Activated naive CD4-positive, alpha-beta T cell treated with Interleukin-2 at 50 U/mL for 16 hours (primary cell): ENCODE measurements around the gene GPR137.
"Not testable (repeated sequence)": the region's sequence is repeated elsewhere in the genome, so short reads cannot be mapped to it uniquely, and the experiment has no call there.

Source experiments
- DNase-seq: peaks from one replicate; pipeline ENCODE4 v3.0.0-alpha.2; 2020

GPR137 gene

GRCh38 chr11:64284962-64285884 lies at the start of gene GPR137:
GPR137 (plus strand) TSS chr11:64285848; CDS start chr11:64286525, 677 bp downstream.
- DNase-seq, result peak; percentile 91

- DNase-seq, result no peak
Observed at GRCh38 chr11:64237484-64237951, 48.1 kb upstream of the GPR137 start.

GRCh38 chr11:64238076-64238475 lies 47.6 kb upstream of the GPR137 start:
- DNase-seq, result no peak

DNA sequence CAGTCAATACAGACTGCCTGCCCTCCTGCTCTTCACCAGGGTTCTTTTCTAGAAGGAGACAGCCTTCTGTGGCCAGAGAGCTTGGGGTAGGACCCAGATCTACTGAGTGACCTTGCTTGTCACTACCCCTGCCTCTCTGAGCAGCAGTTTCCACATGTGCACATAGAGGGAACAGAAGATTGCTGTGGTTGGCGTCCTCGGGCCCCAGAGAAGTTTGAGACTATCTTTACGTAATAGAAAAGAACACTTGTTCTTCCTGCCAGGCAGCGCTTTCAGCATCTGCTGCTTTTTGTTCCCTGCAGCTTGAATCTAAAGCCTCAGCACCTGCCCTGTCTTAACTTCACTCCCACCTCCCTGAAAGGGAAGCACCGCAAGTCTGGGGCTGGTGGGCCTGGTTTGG lies 46.6 kb upstream of the GPR137 start:
- no peak for DNase-seq

- DNase-seq, result no peak
Observed at GRCh38 chr11:64239662-64240434, 45.8 kb upstream of the GPR137 start.

DNA sequence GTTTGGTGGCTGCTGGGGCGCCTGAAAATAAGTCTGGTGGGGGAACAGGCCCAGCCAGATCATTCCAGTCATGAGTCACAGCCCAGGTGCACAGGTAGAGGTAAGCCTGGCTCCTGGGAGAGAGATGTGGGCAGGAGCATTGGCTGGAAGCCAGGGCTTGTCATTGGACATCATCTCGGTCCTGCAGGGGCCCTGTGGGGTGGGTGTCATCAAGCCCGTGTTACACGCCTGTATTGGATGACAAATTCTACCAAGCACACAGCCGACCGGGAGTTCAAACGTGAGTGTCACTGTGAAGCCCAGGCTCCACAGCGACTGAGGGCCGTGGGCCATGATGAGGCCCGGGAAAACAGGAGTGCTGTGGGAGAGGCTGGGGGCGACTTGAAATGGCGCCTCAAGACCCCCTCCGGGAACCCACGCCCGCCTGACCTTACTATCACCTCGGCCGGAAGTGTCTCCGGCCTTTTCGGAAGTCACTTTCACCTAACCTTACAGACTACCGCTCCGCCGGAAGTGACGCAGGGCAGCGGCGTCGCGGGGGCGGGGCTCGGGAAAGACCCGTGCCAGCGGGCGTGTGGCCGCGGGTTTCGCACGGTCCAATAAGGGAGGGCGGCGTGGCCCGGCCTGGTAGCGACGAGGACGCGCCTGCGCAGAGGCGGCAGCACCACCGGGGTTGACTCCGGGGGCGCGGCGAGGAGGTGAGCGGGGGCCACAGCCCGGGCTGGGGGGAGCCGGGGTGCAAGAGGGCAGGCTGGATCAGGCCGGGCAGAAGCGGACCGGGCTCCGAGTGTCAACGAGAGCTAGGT lies 45.0 kb upstream of the GPR137 start, which contains the start of gene FKBP2:
TSS of gene FKBP2 (plus strand) at position 661 of the 806 bp plus-strand sequence. CDS start 1,293 bp downstream, outside the sequence.
- DNase-seq, result peak; percentile 98

GRCh38 chr11:64241241-64241490 lies 44.5 kb upstream of the GPR137 start:
- DNase-seq, result peak; percentile 100

GRCh38 chr11:64241491-64242374 lies 43.9 kb upstream of the GPR137 start:
- peak; percentile 17 for DNase-seq

GRCh38 chr11:64243236-64243854 lies 42.3 kb upstream of the GPR137 start:
- no peak for DNase-seq

GRCh38 chr11:64244107-64244506 lies 41.5 kb upstream of the GPR137 start:
- DNase-seq, result no peak

DNA sequence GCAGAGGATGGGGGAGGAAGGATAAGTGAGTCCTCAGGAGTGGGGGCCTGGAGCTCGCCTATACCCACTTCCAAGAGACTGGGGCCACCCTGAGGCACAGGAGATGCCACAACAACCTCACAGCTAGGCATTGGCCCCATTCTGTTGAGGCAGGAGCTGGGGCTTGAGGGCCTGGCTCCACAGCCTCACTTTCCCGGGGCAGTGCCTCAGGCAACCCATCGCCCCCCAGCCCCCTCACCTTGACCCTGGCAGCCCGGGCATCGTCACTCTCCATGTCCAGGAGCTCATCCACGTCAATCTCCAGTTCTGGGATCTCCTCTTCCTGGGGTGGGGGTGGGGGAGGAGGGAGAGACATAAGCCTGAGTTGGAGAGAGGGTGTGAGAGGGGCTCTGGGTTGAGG lies 40.7 kb upstream of the GPR137 start:
- no peak for DNase-seq

- no peak for DNase-seq
Observed at GRCh38 chr11:64245401-64245796, 40.2 kb upstream of the GPR137 start.

DNA sequence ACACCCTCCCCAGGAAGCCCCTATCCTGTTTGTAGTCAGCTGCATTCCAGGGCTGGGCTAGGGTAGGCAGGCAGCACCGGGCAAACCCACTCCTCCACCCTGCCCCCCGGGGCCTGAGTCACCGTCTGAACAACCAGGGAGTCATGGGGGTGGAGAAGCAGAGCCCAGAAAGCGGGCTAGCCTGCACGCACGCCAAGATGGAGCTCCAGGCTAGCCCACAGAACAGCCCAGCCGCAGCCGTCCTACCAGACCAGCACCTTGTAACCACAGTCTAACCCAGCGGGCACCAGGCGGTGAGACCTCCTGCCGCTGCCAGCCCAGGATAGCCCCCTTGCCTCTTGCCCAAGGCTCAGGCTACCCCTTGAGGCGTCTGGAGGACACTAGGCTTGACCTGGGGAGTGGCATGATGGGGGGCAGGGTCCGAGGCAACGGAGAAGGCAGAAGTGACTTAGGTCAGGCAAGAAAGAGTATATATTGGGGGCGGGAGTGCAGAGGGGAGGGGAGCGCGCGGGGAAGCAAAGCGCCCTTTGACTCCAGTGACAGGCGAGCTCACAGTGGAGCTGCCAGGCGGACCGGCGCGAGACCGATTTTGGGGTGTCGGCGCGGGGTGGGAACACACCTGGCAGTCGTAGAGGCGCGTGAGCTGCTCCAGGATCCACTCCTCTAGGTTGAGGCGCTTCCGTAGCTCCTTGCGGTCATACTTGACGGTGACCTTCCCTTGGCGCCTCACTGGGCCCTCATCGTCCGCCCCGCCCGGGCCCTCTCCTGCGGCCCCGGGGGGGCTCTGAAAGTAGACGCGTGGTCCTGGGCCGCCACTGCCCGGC lies 39.6 kb upstream of the GPR137 start:
- peak; percentile 84 for DNase-seq

DNA sequence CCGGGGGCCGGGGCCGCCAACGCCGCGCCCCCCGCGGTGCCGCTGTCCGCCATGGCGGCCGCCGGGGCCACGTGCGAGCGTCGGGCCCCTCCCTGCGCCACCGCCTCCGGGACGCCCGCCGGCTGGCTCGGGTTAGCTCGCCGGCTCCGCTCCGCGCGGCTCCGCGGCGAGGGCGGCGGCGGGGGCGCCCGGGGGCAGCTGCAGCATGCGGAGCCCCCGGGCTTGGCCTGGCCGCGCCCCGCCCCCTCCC lies 39.1 kb upstream of the GPR137 start:
- DNase-seq, result not testable (repeated sequence)

DNA sequence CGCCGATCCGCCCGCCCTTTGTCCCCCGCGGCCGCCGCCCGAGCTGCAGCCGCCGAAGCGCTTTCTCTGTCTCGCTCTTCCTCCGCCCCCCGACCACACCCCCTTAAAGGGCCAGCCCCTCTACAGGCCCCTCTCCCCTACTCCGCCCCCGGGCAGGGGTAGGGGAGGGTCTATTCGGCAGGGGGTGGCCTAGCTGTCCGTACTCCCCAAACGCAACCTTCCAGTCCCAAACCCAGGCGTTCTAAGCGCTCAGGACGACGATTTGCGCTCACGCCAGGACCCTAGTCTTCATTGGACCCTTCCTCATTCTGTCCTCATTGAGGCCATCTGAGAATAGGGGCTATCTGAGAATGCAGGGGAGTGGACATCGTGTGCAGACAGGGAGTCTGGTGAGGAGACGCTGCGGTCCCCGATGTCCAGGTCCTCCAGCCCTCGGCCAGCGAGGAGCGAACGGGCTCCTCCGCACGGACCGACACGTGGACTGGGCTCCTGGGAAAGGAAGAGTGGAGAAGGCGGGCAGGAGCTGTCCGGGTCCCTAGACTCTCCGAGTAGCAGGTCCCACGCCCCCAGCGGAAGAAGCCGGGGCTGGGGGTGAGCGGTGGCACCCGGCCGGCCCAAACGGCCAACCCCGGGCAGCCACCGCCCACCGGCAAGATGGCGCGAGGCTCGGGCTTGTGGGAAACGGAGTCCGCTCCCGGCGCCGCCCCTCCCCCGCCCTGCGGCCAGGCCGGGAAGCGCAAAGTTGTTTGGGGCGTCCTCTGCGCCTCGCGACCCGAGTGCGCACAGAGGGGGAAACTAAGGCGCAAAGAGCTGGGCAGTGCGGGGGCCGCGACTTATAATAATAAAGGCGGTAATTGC lies 38.5 kb upstream of the GPR137 start, which contains the start of gene PPP1R14B:
TSS of gene PPP1R14B (minus strand) at position 73 of the 858 bp plus-strand sequence. CDS start 270 bp downstream, outside the sequence.
- peak; percentile 86 for DNase-seq

GRCh38 chr11:64247729-64248531 lies 37.7 kb upstream of the GPR137 start:
- no peak for DNase-seq

DNA sequence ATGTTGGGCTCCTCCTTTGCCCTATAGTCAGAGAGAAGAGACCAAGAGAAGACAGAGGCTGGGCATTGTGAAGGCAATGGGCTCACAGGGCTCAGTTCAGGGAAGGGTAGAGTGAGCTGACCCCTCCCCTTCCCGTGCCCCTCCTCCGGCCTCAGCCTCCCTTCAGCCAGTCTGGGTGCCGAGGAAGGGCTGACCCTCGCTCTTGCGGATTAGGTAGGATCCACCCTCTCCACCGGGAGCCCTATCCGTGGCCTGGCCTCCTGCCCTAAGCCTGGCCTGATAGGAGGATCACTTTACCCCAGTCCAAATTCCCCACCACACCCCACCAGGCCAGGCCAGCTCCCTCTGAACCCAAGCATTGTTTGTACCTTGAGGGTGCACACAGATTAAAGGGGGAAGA lies 37.1 kb upstream of the GPR137 start:
- DNase-seq, result no peak

GRCh38 chr11:64249038-64249437 lies 36.6 kb upstream of the GPR137 start:
- no peak for DNase-seq
